HG03558 (cell line): ENCODE results near the gene CNN1.
"Not testable (repeated sequence)": the region's sequence is repeated elsewhere in the genome, so short reads cannot be mapped to it uniquely, and the experiment has no call there.

Source experiments
- ATAC-seq: cut with Tn5 transposase; IDR thresholded peaks from one replicate; pipeline ENCODE4 v1.9.1; 2021; ENCODE audit warnings: moderate number of reproducible peaks; ENCODE audit not compliant: unreplicated experiment; ENCODE audit errors: extremely low read depth

Gene CNN1

DNA sequence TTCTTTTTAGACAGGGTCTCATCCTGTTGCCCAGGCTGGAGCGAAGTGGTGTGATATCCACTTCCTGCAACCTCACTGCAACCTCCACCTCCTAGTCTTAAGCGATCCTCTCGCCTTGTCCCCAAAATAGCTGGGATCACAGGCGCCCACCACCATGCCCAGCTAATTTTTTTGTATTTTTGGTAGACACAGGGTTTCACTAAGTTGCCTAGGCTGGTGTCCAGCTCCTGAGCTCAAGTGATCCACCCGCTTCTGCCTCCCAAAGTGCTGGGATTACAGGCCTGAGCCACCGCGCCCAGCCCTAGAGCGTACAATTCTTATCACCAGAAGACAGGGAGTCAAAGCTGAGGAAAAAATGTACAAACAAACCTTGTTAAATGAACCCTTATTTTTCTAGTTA is 24.9 kb downstream of the CNN1 start:
- ATAC-seq, result no peak

DNA sequence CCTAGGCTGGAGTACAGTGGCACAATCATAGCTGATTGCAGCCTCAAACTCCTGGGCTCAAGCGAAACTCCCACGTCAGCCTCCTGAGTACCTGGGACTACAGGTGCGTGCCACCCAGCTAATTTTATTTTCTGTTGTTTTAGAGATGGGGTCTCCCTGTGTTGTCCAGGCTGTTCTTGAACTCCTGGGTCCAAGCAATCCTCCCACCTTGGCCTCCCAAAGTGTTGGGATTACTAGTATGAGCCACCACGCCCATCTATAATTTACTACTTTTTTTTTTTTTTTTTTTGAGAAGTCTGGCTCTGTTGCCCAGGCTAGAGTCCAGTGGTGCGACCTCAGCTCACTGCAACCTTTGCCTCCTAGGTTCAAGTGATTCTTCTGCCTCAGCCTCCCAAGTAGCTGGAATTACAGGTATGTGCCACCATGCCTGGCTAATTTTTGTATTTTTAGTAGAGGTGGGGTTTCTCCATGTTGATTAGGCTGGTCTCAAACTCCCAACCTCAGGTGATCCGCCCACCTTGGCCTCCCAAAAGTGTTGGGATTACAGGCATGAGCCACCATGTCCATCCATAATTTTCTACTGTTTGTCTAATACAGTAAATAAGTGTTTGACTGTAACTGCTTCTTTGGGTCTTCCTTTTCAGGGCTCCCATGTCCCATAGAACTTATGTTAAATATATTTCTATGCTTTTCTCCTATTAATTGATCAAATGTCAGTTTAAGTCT is 25.6 kb downstream of the CNN1 start:
- ATAC-seq, result not testable (repeated sequence)

DNA sequence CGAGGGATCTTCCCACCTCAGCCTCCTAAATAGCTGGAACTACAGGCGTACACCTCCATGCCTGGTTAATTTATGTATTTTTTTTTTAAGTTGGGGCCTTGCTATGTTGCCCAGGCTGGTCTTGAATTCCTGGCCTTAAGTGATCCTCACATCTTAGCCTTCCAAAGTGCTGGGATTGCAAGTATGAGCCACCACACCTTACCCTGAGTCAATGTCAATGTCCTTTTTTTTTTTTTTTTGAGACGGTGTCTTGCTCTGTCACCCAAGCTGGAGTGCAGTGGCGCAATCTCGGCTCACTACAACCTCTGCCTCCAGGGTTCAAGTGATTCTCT is 27.0 kb downstream of the CNN1 start:
- not testable (repeated sequence) for ATAC-seq

DNA sequence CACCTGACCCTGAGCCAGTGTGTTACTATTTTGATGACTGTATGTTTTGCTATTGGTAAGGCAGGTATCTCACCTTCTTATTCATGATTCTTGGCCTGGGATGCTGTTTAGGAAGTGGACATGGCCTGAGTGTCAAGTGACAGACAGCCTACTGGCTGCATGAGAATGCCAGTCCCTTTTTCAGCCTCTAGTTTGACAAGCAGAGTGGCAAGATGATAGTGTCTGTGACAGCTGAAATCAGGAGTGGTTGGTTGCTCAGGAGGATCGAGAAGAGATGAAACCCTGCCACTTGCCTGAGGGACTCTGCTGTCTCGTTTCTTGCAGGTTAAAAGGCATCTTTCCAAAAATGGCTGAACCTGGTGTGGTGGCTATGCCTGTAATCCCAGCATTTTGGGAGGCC is 27.5 kb downstream of the CNN1 start:
- ATAC-seq, result no peak

DNA sequence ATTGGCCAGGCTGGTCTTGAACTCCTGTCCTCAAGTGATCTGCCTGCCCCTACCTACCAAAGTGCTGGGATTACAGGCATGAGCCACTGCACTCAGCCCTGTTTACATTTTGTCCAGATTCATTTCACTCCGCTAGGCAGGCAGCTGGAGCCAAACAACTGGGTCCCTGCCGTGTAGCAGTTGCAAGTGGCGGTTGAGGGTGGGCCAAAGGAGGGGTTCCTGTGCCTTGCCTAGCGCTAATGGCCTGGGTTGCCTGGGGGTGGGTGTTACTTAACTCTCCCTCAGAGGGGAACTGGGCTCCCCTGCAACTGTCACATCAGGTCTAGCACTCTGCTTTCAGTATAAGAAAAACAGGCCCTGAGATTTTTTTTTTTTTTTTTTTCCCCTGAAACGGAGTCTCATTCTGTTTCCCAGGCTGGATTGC is 31.4 kb downstream of the CNN1 start:
- ATAC-seq, result no peak

DNA sequence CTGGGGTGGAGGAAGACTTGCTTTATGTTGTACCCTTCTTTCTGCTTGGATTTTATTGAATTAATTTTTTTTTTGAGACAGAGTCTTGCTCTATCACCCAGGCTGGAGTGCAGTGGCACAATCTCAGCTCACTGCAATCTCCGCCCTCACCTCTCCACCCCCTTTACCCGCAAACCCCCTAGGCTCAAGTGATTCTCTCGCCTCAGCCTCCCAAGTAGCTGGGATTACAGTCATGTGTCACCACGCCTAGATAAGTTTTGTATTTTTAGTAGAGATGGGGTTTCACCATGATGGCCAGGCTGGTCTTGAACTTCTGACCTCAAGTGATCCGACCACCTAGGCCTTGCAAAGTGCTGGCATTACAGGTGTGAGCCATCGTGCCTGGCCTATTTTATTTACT is 34.7 kb downstream of the CNN1 start:
- not testable (repeated sequence) for ATAC-seq

DNA sequence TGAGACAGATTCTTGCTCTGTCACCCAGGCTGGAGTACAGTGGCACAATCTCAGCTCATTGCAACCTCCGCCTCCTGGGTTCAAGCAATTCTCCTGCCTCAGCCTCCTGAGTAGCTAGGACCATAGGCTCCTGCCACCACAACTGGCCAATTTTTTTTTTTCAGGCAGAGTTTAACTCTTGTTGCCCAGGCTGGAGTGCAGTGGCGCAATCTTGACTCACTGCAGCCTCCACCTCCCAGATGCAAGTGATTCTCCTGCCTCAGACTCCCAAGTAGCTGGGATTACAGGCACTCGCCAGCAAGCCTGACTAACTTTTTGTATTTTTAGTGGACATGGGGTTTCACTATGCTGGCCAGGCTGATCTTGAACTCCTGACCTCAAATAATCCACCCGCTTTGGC is 35.1 kb downstream of the CNN1 start:
- not testable (repeated sequence) for ATAC-seq

DNA sequence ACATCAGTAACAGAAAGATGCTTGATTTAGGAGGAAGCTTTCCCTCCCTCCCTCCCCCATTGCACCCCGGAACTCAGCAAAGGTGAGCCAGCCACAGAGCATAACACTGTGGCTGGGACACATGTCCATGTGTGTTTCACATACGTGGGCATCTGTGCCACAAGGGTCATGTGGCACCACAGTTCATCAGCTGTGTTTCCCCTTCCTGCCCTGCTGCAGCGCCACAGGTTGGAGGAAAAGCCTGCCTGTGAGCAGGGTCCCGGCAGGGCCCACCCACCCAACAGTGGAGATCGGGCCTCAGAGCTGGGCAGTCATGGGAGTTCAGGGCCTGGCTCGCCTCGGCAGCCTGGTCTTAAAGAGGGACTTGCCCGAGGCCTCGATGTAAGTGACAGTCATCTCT is 36.0 kb downstream of the CNN1 start:
- ATAC-seq, result no peak

DNA sequence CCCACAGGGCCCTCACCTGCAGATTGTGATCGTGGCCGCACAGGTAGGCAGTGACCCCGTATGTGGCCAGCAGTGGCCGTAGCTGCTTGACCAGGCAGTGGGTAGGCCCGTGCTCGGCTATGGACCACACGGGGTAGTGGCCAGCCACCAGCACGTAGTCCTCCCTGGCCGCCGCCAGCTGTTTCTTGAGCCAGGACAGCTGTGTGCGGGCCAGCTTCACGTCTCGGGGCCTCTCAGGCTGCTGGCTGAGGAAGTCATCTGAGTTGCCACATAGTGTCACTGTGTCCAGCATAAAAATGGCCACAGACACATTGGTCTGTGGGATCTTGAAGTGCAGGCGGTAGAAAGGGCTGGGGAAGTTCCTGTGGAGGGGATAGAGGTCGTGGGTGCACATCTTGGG is 37.6 kb downstream of the CNN1 start:
- no peak for ATAC-seq

DNA sequence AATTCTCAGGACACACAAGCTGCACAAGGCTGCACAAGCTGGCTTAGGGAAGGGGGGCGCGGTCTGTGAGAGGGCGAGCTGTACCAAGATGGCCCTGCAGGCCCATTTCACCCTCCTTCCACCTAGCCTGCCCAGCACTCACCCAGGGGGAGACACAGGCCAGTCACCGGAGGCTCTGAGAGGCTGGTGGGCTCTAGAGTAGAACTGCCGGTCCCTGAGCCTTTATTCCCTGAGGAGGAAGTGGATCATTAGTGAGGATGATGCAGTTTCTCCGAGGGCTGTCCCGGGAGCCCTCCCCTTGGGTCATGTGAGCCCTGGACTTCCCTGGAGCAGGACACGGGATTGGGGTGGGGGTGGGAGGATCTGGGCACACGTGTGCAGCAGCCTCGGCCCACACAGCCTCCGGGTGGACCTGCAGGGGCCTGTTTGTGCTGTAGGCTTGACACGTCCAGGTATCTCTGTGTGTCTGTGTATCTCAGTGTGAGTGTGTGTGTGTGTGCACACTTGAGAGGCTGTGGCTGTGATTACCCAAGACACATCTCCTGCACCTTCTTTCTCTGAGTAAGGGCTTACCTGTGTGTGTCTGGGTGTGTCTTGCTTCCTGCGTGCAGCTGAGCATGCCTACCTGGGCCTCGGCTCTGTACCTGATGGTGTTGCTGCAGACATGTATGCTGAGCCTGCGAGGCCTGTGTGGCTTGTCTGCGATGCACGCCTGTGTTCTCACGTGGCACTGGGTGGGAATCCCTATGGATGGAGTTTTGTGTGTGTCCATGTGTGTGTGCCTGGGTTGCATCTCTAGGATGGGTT is 39.0 kb downstream of the CNN1 start, which contains the start of gene ACP5:
TSS of gene ACP5 (minus strand) at position 195 of the 807 bp plus-strand sequence. CDS start 328 bp downstream, outside the sequence.
- no peak for ATAC-seq

DNA sequence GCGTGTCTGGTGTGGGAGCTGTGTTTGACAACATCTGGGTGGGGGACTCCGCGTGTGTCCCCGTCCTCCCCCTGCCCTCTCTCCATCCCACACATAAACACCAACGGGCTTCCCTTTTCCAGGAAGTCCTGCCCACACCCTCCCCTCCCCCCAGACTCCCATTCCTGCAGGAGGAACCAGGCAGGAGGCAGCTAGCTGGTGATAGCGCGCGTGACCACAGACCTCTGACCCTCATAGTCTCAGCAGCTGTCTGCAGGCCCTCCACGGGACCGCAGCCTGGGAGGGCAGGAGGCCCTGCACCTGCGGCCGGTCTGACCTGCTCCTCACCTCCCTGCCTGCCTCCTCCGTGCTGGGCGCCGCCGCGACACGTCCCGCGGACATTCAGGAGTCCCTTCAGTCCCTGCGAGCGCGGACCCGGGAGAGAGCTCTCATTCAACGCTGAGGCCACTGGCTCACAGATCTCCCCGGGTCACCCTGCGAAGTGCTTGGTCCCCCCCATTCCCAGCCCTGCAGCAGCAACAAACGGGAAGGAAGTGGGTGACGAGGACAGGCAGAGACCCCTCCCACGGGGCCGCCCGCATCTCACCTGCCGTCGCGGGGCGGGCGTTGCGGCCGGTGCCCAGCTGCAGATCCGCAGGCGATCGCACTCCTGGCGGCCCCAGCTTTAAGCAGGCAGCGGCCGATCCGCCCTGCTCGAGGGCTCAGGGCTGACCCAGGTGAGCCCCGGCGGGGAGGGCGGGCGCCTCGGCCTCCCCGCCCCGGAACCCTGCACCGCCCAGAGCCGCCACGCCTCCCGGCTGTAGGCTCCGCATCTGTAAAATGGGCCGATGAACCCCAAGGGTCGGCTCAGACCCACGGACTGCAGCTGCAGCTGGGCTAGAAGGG is 39.8 kb downstream of the CNN1 start:
- no peak for ATAC-seq

DNA sequence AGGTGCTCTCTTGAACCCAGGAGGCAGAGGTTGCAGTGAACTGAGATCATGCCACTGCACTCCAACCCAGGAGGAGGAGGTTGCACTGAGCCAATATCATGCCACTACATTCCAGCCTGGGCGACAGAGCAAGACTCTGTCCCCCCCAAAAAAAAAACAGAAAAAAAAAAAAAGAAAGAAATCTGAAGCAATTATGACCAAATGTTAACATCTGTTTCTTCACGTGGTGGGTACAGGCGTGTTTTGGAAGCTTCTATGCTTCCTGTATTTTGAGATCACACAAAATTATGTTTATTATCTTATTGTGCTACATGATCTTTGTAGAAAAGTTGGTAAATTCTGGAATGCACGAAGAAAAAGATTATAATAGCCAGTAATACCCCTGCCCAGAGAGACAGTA is 41.5 kb downstream of the CNN1 start:
- no peak for ATAC-seq

DNA sequence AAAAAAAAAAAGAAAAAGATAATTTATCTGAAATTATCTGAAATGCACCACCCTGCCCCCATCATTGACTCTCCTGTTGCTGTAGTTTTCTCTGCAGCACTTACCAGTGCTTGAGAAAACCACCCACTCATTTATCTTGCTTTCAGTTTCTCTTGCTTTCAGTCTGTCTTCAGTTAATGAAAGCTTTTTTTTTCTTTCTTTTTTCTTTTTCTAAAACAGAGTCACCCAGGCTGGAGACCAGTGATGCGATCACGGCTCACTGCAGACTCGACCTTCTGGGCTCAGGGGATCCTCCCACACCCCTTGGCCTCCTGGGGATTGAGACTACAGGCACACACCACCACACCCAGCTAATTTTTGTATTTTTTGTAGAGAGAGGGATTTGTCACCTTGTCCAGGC is 43.1 kb downstream of the CNN1 start:
- ATAC-seq, result peak; percentile 68

DNA sequence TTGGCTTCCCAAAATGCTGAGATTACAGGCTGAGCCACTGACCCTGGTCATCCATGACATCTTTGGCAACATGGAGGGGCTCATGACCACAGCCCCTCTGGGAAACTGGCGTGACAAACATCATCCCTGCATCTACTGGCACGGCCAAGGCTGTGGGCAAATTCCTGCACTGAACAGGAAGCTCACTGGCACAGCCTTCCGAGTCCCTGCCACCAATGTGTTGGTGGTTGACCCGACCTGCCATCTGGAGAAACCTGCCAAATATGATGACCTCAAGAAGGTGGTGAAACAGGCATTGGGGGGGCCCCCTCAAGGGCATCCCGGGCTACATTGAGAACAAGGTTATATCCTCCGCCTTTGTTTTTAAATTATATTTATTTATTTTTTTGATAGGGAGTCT is 47.7 kb downstream of the CNN1 start:
- ATAC-seq, result no peak

DNA sequence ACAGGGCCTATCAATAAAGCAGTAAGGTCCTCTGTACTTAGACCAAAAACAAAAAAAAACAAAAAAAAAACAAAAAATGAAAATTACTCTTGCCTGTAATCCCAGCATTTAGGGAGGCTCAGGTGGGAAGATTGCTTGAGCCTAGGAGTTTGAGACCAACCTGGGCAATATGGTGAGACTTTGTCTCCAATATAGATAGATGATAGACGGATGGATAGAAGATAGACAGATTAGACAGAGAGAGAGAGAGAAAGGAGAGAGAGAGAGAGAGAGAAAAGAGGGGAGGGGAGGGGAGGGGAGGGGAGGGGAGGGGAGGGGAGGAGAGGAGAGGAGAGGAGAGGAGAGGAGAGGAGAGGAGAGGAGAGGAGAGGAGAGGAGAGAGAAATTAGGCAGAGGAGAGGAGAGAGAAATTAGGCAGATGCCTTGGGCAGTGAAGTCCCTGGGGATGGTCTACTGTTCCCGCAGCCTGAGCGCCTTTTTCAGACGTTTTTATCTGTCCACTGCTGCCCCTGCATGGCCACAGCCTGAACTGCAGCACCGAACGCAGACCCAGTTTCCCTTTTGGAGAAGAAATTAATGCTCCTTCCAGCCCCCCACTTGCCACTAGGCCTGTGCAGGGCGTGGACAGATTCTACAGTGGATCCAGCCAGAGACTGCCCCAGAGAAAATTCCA is 48.8 kb downstream of the CNN1 start:
- no peak for ATAC-seq

DNA sequence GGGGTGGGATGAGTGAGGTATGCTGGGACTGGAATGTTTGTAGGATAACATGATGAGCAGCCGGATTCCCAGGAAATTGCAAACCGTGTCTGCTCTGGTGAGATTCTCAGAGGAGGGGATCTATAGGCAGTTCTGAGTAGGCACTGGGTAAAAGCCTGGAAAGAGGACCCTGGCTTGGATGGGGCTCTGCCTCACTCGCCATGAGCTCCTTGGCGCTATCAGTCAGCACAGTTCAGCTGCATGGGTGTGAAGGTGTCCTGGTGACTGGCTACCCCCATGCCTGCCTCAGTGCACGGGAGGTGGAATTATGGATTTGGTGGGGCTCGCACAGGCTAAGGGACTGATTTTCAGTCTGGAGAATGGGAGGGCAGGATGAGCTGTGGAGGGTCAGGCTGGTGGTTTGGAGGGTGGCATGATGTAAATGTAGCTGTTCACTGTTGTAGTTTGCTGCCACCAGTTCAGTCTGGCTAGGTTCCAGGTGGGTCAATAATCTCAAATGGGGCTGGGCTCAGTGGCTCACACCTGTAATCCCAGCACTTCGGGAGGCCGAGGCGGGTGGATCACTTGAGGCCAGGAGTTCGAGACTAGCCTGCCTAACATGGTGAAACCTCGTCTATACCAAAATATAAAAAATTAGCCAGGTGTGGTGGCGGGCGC is 49.5 kb downstream of the CNN1 start:
- ATAC-seq, result no peak

DNA sequence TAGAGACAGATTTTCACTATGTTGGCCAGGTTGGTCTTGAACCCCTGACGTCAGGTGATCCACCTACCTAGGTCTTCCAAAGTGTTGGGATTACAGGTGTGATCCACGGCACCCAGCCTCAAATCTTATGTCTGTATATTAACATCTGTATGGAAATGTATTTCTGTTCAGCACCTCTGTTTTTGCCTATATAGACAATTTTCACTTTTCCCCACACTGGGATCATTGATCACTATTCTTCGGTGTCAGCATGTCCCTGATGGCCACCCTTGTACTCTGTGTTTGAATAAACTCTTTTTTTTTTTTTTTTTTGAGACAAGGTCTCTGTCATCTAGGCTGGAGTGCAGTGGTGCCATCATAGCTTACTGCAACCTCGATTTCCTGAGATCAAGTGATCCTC is 55.4 kb downstream of the CNN1 start:
- ATAC-seq, result no peak

DNA sequence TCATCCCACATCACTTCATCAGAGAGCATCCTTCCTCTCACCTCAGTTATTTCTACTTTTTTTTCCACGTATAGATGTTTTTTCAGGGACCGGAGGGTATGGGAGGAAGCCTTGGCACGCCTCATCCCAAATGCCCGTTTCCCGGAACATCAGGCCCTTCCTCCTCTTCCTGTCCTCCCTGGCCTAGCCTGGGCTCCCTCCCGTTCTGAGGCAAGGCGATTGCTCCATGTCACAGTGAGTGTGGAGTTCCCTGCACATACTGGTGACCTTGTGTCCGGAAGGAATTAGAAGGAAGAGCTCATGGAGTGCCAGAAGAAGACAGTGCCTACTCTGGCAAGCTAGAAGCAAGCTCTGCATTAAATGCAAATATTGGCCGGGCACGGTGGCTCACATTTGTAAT is 57.5 kb downstream of the CNN1 start:
- no peak for ATAC-seq

DNA sequence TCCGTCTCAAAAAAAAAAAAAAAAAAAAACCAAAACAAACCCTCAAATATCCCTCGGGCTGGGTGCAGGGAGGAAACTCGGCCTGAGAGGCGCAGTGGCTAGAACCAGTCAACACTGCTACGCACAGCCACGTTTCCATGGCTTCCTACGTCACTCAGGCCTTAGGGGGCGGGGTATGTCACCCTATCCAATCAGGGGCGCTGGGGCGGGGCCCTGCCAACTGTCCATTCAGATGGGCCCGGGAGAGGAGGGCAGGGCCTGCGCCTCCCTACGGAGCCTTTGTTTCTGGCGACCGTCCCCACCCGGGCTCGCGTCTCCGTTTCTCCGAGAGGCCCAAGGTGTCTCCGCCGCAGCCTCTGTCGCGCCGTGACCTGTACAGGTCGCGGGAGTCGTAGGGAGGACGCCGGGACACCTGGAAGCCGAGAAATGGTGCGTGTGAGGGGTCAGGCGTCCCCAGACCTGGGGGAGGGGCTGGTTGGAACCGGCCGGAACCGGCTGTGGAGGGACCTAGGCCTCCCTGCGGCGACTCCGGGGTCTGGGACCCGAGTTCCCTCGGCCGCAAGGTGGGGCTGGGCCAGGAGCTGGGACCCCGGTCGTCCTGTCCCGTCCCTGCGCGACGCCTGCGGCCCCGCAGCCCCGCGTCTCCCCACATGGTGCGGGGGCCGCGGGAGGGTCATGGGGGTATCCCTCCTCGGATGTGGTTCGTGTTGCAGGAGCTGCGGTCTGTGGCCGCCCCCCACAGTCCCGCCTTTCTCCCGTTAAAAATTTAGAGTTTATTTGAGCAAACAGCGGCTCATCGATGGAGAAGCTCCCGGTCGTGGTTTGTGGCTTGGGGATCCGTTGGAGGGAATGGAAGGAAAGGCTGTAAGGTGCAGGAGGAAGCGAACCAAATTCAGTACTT is 58.8 kb downstream of the CNN1 start, which contains the start of gene ZNF627:
TSS of gene ZNF627 (plus strand) at position 282 of the 901 bp plus-strand sequence. CDS start at position 427, 145 bp downstream.
- ATAC-seq, result peak; percentile 88
